Measurements from ENCODE around the gene IL12RB1.

The IL12RB1 gene

GRCh38 chr19:18086590-18087138 is at the start of gene IL12RB1:
TSS of gene IL12RB1 (minus strand) at chr19:18086934. CDS start at chr19:18086823, 111 bp downstream.
- DNase-seq: no peak

- no peak for DNase-seq
Observed at GRCh38 chr19:18135712-18136584, 49.2 kb upstream of the IL12RB1 start.

- no peak for DNase-seq
Observed at GRCh38 chr19:18131841-18132596, 45.3 kb upstream of the IL12RB1 start.

GRCh38 chr19:18130523-18131242 is 43.9 kb upstream of the IL12RB1 start:
- DNase-seq: no peak

- DNase-seq: no peak
Observed at GRCh38 chr19:18128805-18129204, 42.1 kb upstream of the IL12RB1 start.

- no peak for DNase-seq
Observed at GRCh38 chr19:18128044-18128443, 41.3 kb upstream of the IL12RB1 start.

- DNase-seq: no peak
Observed at GRCh38 chr19:18126097-18126496, 39.4 kb upstream of the IL12RB1 start.

- DNase-seq: no peak
Observed at GRCh38 chr19:18123819-18124218, 37.1 kb upstream of the IL12RB1 start.

- DNase-seq: no peak
Observed at GRCh38 chr19:18122860-18123795, 36.4 kb upstream of the IL12RB1 start.

- no peak for DNase-seq
Observed at GRCh38 chr19:18122424-18122823, 35.7 kb upstream of the IL12RB1 start.

- DNase-seq: no peak
Observed at GRCh38 chr19:18121166-18121565, 34.4 kb upstream of the IL12RB1 start.

GRCh38 chr19:18120127-18120526 is 33.4 kb upstream of the IL12RB1 start:
- DNase-seq: no peak

- no peak for DNase-seq
Observed at GRCh38 chr19:18119717-18120105, 33.0 kb upstream of the IL12RB1 start.

GRCh38 chr19:18119013-18119716 is 32.4 kb upstream of the IL12RB1 start:
- no peak for DNase-seq

GRCh38 chr19:18118420-18119012 is 31.8 kb upstream of the IL12RB1 start:
- no peak for DNase-seq

- DNase-seq: peak; percentile 85
Observed at GRCh38 chr19:18117692-18118378, 31.1 kb upstream of the IL12RB1 start.

- no peak for DNase-seq
Observed at GRCh38 chr19:18117364-18117691, 30.6 kb upstream of the IL12RB1 start.

- no peak for DNase-seq
Observed at GRCh38 chr19:18114483-18114882, 27.7 kb upstream of the IL12RB1 start.

- no peak for DNase-seq
Observed at GRCh38 chr19:18113827-18114226, 27.1 kb upstream of the IL12RB1 start.

GRCh38 chr19:18112989-18113478 is 26.3 kb upstream of the IL12RB1 start:
- DNase-seq: peak; percentile 65

All from HCEC 1CT (cell line).